Keratinocyte (primary cell): ENCODE data around the gene NFATC3.

Experiments
- EZH2 ChIP-seq: IDR thresholded peaks from one replicate; pipeline ENCODE4 v1.6.1; 2012; ENCODE audit warnings: inconsistent platforms, mild to moderate bottlenecking, low read length, moderate library complexity
- TF ChIP-seq, protein P1 (sequence below), 3 experiments: IDR thresholded peaks in 1 of 3; conservative IDR thresholded peaks in 1 of 3; optimal IDR thresholded peaks in 1 of 3; 2 replicates in 2 of 3; 3 replicates in 1 of 3; pipeline versions ENCODE3 to v1.5.1; 2011; ENCODE audit warnings: low read length in 3 of 3, mild to moderate bottlenecking in 3 of 3, moderate library complexity in 2 of 3, control low read depth in 1 of 3, inconsistent platforms in 1 of 3; ENCODE audit not compliant: insufficient read depth in 2 of 3; ENCODE audit errors: extremely low read depth in 1 of 3

DNA sequence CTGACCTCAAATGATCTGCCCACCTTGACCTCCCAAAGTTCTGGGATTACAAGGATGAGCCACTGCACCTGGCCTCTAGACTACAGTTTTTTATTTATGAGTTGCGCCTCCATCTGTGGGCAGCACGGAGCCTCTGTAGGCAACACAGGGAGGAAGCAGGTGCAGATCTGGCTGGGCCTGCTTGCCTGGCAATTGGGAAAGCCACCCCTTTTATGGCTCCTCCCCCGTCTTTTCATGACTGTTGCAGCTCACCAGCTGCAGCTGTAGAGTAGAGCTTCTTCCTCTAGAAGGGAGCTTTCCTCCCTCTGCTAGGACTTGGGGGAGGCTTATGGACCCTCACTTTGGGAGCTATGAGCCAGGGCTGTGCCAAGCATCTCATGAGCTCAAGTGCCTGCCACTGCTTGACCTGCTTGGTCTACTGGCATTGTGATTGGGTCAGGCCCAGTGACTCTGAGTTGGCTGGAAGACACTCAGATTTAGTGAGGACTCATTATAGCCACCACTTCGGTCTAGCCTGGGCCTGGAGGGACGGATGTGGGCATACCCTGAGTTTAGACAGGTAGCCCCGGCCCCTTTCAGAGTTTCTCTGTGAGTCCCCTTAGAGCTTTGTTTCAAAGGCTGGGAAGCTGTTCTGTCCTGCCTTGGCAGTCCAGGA, 172.2 kb downstream of the NFATC3 start:
- TF ChIP-seq, protein P1, sequence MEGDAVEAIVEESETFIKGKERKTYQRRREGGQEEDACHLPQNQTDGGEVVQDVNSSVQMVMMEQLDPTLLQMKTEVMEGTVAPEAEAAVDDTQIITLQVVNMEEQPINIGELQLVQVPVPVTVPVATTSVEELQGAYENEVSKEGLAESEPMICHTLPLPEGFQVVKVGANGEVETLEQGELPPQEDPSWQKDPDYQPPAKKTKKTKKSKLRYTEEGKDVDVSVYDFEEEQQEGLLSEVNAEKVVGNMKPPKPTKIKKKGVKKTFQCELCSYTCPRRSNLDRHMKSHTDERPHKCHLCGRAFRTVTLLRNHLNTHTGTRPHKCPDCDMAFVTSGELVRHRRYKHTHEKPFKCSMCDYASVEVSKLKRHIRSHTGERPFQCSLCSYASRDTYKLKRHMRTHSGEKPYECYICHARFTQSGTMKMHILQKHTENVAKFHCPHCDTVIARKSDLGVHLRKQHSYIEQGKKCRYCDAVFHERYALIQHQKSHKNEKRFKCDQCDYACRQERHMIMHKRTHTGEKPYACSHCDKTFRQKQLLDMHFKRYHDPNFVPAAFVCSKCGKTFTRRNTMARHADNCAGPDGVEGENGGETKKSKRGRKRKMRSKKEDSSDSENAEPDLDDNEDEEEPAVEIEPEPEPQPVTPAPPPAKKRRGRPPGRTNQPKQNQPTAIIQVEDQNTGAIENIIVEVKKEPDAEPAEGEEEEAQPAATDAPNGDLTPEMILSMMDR (optimal IDR thresholded peaks at IDR 0.05 in 1 of 3, IDR thresholded peaks at IDR 0.05 in 1 of 3, conservative IDR thresholded peaks at IDR 0.05 in 1 of 3; ENCODE audit: extremely low read depth in 1 of 3, insufficient read depth in 2 of 3, low read length in 3 of 3) = no peak
- no peak for TF ChIP-seq EZH2
